ENCODE results near the gene TRAPPC3L.

The TRAPPC3L gene

DNA sequence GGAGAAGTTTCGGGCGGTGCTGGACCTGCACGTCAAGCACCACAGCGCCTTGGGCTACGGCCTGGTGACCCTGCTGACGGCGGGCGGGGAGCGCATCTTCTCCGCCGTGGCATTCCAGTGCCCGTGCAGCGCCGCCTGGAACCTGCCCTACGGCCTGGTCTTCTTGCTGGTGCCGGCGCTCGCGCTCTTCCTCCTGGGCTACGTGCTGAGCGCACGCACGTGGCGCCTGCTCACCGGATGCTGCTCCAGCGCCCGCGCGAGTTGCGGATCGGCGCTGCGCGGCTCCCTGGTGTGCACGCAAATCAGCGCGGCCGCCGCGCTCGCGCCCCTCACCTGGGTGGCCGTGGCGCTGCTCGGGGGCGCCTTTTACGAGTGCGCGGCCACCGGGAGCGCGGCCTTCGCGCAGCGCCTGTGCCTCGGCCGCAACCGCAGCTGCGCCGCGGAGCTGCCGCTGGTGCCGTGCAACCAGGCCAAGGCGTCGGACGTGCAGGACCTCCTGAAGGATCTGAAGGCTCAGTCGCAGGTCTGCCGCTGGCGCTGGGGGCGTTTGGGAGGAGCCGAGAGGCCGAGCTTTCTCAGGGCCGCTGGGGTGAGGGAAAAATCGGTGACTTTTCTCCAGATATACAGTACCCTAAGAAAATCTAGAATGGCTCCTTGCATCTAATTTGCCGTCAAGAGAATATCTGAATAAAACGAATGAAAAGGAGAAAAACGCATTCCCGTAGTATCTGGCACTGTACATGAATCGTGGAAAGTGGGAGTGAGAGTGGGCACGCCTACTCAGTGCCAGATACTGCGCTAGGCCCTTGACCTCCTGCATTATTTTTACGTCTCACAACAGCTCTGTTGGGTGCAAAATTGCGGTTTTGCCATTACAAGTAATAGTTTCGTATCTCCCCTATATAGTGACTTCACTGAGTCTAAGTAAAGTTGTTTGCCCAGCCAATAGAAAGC, 83.3 kb downstream of the TRAPPC3L start:
- ATAC-seq = peak; percentile 74 to 79

DNA sequence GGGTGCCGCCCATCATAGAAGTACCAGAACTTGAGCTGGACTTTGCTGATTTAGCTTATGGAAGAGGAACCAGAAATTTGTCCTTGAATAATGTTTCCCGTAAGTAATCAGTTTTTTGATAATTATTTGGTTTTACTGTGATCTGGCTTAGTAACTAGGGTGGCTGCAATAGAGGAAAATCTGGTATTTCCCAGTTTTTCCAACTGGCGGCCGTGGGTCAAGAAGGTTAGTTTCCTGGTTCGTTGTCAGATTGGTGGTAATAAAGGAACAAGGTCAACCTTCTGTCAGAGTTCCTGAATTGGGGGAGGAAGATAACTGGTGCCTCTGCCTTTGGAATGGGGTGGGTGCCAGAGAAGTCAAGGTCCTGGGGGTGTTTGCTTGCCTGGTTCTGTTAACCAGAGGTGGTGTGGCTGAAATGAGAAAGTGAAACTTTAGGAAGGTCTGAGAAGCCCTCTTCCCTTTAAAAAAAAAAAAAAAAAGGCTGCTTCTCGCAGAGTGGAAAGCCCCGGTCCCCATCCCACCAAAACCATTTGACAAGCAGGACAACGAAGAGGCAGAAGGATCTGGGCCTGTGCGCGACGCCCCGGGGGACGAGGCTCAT, 84.1 kb downstream of the TRAPPC3L start, which contains the start of gene CALHM6:
CALHM6 (plus strand) TSS at position 45 of the 601 bp plus-strand sequence; CDS start at position 600, 555 bp downstream.
- no peak for ATAC-seq

DNA sequence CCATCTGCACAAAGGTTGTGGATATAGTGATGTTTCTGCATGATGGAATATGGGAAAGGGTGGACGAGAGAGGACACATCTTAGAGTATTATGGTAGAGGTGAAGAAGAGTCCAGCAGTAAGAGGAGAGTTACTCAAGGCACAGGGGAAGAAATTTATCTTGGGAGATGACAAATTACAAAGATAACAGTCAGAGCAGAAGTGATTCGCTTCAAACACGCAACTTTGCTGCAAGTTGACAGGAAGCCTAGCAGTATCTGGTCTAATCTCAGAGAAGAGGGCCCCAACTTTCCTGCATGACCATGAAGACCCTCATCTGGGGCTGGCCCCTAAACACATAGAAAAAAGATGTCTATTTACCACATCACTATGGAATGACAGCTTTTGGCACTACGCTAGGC, 85.6 kb downstream of the TRAPPC3L start:
- no peak for ATAC-seq

DNA sequence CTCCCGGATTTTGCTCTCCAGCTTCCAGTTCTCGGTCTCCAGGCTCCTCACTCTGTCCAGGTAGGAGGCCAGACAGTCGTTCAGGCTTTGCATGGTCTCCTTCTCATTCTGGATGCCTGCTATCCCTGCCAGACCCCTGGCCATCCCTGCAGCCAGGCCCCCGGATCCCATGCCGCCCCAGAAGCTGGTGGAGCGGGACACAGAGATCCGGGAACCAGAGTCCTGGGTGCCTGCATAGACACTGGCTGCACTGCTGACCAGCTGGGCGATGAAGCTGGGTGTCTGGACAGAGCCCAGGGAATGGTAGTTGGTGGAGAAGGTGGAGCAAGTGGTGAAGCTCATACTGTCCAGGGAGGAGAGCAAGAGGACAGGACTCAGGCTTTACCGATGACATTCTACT, 87.2 kb downstream of the TRAPPC3L start:
- ATAC-seq = no peak

DNA sequence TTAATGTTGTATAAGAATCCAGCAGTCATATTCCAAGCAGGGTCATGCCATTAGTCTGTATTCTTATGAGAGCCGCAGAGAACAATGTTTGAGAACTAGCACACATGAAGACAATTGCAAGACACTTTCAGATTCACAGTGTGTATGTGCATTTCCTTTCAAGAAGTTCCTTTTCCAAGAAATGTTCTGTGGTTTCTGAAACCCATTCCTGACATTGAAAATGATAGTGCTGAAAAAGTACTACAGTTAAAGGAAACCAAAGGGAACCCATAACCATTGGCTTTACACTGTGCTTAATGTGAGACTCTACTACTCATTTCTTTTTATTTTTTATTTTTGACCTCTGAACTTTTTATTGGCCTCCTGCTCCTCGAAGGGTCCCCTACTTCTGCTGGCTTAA, 88.6 kb downstream of the TRAPPC3L start:
- ATAC-seq = no peak

DNA sequence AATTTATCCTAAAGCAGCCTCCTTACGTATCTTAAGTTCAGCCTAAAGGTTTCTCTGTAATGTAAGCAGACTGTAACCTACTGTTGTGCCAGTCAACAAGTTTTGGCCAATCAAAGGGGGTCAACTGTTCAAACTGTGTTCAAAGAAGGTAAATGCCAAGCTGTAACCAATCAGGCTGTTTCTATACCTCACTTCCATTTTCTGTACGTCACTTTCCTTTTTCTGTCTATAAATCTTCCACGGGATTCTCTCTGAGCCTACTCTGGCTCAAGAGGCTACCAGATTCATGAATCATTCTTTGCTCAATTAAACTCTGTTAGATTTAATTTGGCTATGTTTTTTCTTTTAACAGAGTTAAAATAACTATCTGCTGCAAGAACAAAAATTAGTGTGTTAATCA, 89.4 kb downstream of the TRAPPC3L start:
- ATAC-seq = no peak

DNA sequence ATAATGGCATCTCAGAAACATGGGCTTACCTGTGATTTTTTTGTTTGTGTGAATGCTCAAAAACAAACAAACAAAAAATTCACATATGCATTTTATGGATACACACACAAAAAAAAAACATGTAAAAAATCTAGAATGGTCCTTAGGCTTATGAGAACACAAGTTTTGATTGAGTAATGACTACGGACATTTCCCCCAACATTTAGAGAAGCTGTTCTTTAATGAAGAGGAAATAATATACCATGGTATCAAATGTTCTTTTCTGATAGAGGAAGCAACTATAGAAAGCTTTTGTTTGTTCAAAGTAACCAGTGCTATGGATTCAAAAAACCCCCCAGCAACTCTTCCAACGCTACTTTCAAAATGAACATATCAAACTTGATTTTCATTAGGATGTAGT, 93.0 kb downstream of the TRAPPC3L start:
- no peak for ATAC-seq

DNA sequence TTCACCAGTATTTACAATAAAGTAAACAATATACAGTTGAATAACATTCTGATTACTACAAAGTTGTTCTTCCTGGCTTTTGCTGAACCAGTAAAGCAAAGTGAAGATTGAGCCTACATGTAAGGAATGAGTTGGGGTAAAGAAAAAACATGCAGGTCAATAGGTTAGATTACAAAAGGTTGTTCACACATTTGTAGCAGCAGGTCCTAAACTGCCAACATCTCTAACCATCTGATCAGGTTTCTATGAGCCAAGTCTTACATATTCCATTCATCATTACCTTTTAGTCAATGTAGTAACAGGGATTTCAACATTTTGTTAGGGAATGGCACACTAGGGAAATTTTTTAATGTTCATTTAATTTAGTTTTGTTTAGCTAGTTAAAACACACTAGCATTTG, 93.6 kb downstream of the TRAPPC3L start:
- ATAC-seq = no peak

DNA sequence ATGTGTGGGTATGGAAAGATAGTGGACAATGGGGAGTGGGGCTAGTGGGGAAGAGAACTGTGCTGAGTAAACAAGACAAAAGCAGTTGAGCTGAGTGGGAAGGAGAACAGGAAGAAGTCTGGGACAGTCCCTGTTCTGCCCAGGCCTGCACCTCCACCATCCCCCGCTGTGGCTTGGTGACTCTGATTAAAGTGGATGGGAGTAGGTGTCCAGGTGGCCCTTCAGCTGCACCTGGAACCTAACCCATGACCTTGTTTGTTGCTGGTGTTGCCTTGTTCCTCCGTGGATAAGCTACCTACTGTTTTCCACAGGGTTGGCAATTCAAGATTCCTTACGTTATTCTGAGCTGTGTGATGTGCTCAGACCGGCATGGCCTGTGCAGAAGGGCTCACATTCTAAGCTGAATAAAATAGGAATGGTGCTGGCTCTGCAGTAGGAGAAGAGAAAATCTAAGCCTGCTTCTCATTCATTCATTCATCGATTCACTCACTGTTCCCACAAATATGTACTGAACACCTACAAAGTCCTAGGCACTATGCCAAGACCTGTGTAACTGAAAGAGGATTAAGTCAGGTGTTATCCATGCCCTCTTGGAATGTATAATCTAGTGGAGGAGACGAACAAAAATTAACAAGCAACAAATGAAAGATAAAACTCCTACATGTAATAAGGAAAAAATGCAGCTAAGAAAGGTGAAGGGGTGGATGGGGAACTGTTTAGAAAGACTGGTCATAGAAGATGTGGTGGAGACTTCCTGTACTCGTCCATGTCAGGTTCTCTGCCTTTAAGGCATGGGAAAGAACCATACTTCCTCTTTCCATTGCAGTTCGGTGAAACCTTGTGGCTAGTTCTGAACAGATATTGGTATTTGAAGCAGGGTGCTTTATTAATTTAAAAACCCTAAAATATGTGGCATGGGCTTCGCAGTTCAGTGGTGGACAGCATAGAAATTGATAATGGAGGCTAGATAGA, 94.4 kb downstream of the TRAPPC3L start:
- ATAC-seq = peak in 1 of 2 donors; percentile 30

DNA sequence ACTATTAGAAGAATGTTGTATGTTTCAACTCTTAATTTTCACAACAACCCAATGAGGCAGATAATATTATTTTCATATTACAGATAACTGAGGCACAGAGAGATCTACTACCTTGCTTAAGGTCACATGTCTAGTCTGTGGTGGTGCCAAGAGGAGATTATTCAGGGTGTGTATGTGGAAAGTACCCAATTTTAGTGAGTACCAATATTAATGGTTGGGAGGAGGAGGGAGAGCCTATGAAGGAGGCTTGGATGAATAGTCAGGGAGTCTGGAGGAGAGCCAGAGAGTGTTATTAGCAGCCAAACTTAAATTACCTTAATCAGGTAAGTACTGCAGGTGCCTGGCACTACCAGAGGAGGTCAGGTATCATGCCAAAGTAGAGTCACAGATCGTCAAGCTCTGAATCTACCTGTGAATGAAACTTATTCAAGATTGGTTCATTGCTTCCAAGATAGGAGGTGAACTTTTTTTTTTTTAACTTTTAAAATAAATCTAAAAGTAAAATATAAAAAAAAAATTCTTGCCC, 95.2 kb downstream of the TRAPPC3L start:
- ATAC-seq = no peak

DNA sequence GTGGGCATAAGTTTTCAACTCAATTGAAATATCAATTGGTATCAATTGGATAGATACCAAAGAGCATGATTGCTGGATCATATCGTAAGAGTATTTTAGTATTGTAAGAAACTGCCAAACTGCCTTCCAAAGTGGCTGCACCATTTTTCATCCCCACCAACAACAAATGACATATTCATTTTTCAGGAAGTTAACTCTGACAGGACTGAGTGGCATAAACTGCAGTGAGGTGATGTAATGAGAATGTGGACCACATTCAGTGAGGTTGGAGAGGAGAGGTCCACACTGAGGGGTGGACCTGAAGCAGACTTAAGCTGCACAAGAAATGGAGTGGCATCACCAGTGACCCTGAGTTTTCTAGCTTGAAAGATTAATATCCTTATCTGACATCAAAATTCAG, 95.9 kb downstream of the TRAPPC3L start:
- ATAC-seq = no peak

DNA sequence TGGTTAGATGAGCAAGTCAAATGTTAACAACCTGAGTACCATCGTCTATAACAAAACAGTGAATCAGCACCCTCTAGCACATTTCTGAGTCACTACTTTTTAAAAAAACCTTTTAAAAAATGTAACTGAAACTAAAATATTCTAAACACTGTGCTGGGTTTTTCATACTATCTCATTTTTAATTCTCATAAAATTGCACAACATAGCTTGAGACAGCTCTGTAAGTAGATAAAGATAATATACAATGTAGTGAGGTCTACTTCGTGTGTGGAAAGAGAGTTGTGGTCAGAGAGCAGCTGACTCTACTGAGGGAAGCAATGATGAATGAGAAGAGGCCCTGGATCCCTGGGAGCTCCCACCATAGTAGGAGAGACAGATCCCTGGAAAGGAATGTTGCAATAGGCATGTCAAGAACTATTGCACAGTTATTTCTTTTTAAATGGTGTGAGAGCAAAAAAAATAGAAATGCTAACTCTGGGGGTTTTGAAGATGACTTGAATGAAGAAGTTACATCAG, 97.9 kb downstream of the TRAPPC3L start:
- ATAC-seq = peak; percentile 42 to 44

DNA sequence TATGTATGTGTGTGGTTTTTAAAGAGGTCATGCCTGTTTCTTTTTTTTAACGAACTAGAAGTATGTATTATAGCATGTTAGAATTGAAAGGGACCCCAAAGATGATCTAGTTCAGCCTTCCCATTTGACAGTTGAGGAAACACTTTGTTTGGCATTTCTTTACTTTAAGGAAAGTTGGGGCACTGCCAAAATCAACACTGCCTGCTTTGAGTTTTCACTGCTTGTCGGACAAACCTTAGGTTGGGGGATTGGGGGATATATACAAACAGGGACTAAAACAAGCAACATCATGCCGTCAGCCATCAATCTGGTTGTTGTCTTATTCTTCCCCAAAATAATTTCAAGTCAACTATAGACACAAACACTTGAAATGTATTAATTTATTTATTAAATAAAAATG, 98.4 kb downstream of the TRAPPC3L start:
- ATAC-seq = no peak

DNA sequence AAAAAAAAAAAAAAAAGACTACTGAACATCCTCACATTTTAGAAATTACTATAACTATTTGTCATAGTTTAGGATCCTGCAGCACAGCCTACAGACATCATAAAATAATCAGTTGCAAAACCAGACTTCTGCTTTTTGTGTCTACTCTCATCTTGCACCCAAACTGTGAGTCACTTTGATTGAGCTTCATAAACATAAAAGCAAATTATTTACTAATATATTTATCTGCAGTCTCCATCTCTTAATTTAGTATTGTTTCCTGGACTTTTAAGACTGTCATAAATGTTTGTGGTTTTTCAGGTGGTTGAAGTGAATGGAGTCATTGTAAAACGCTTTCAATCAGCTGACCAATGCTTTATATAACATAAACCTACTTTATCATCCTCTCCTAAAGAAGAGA, 99.1 kb downstream of the TRAPPC3L start:
- ATAC-seq = peak in 1 of 2 donors; percentile 19

DNA sequence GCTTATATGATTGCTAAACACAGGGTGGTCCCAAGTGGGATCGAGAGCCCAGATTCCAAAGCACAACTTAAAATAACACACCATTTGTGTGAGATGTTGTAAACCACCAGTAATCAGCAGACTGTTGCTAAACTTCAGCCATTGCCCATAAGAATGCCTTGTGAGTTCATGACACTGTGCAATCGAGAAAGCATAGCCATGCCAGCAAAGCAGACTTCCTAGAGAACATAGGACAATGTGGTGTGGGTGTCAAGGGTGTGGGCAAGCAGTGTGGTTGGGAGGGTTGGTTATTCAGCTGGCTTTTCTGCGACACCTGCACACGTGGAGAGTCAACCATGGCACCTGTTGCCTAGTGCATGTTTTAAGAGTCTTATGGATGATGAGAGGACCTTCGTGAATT, 100.4 kb downstream of the TRAPPC3L start:
- no peak for ATAC-seq
